HepG2 (cell line): ENCODE measurements around the gene TMEM131L. TPM values are rescaled to one million over a fixed set of nuclear protein-coding genes. Genes with fewer than 3 reads are reported as not detected.
A peak's percentile ranks its signal among the peaks of the same experiment; 100 is the strongest.

ENCODE experiments used
- ATAC-seq: fragments of 200-7000 bp; cut with Tn5 transposase; 3 replicates; pipeline ENCODE4 v1.9.1; 2020; ENCODE audit warnings: mild to moderate bottlenecking, moderate library complexity
- BruUV-seq: library from RNA; stranded (reverse); fragments of 400-500 nt; replicated peaks from 2 replicates; lab custom pipeline; 2021; lab: Mats Ljungman, UMichigan
- CTCF ChIA-PET: fragments of 300-600 bp; formaldehyde crosslinking; extraction: SDS; loops from one replicate; lab custom pipeline; 2021; ENCODE audit warnings: low total read pairs, inconsistent platforms, low intra/inter-chr PET ratio; lab: Yijun Ruan, JAX
- POLR2A ChIA-PET: fragments of 350-600 bp; sonication (Branson Sonifier 250); formaldehyde crosslinking; loops from one replicate; lab custom pipeline; 2020; ENCODE audit warnings: antibody characterized with exemption, inconsistent platforms; lab: Yijun Ruan, JAX
- DNase-seq: peaks from one replicate; pipeline ENCODE4 v3.0.0-alpha.2; 2015; ENCODE audit warnings: low spot score
- FAIRE-seq: peaks from 3 replicates; lab custom pipeline; 2011; peaks lifted over from hg19 to GRCh38; lab: Jason Lieb, UNC
- H2AFZ ChIP-seq: one replicate; pipeline ENCODE4 v1.6.1; 2011; ENCODE audit warnings: low read length, inconsistent platforms
- H3K27ac ChIP-seq: fragments of 300-600 bp; 3 replicates; pipeline ENCODE4 v1.8.0; 2011; ENCODE audit warnings: mixed run types, mild to moderate bottlenecking, mixed read lengths, low read length, inconsistent platforms; ENCODE audit not compliant: insufficient read depth; ENCODE audit errors: extremely low read length
- H3K27me3 ChIP-seq, 2 experiments: fragments of 200-600 bp in 1 of 2; 2 replicates in 1 of 2; 3 replicates in 1 of 2; pipeline versions ENCODE4 v1.6.0 to v1.8.0; 2011; ENCODE audit warnings: low read length in 2 of 2, mild to moderate bottlenecking in 2 of 2, moderate library complexity in 2 of 2, inconsistent platforms in 1 of 2; ENCODE audit not compliant: insufficient read depth in 2 of 2, control insufficient read depth in 1 of 2
- H3K36me3 ChIP-seq, 2 experiments: fragments of 200-600 bp in 1 of 2; replicated peaks in 1 of 2; 2 replicates in 1 of 2; 3 replicates in 1 of 2; pipeline versions ENCODE4 v1.5.1 to v1.8.0; 2011; ENCODE audit warnings: low read length in 2 of 2, inconsistent platforms in 1 of 2; ENCODE audit not compliant: insufficient read depth in 2 of 2, control insufficient read depth in 1 of 2
- H3K4me1 ChIP-seq: 2 replicates; pipeline ENCODE4 v1.5.1; 2012; ENCODE audit warnings: low read length, inconsistent platforms; ENCODE audit not compliant: insufficient read depth
- H3K4me2 ChIP-seq: 2 replicates; pipeline ENCODE4 v1.6.0; 2011; ENCODE audit warnings: low read depth, low read length, inconsistent platforms
- H3K4me3 ChIP-seq, 3 experiments: fragments of 200-600 bp in 1 of 3; sonication (generic), shearing (Covaris generic) in 1 of 3; replicated peaks in 1 of 3; 2 replicates each; pipeline ENCODE4 v1.5.1; 2011 to 2016; ENCODE audit warnings: low read length in 3 of 3, inconsistent platforms in 2 of 3, low read depth in 2 of 3, mild to moderate bottlenecking in 2 of 3, control low read depth in 1 of 3, mixed read lengths in 1 of 3; ENCODE audit not compliant: insufficient read depth in 1 of 3
- H3K79me2 ChIP-seq: one replicate; pipeline ENCODE4 v1.6.1; 2011; ENCODE audit warnings: low read length, inconsistent platforms; ENCODE audit not compliant: insufficient read depth
- H3K9ac ChIP-seq: 2 replicates; pipeline ENCODE4 v1.6.0; 2011; ENCODE audit warnings: mild to moderate bottlenecking, low read depth, low read length, inconsistent platforms; ENCODE audit not compliant: insufficient read depth
- H3K9me3 ChIP-seq: 2 replicates; pipeline ENCODE4 v1.5.1; 2012; ENCODE audit warnings: mild to moderate bottlenecking, low read length
- H4K20me1 ChIP-seq: 2 replicates; pipeline ENCODE4 v1.6.0; 2011; ENCODE audit warnings: inconsistent platforms, mild to moderate bottlenecking, low read length, moderate library complexity; ENCODE audit not compliant: insufficient read depth
- ARID3A ChIP-seq: IDR thresholded peaks from 2 replicates; pipeline ENCODE4 v1.6.1; 2012; ENCODE audit warnings: low read depth, low read length, improper control_type of control experiment
- FOXC1 ChIP-seq: sonication (generic); formaldehyde crosslinking; IDR thresholded peaks from 2 replicates; pipeline ENCODE4 v1.8.0; 2022; ENCODE audit warnings: mild to moderate bottlenecking, missing genetic modification reagents, borderline replicate concordance
- HDAC2 ChIP-seq: sonication (generic); formaldehyde crosslinking; IDR thresholded peaks from 2 replicates; pipeline ENCODE4 v1.4.0; 2020; ENCODE audit warnings: missing genetic modification reagents
- HHEX ChIP-seq: IDR thresholded peaks from 2 replicates; pipeline ENCODE4 v1.6.1; 2016; ENCODE audit warnings: control low read depth
- HNRNPLL ChIP-seq: fragments of 200-400 bp; formaldehyde crosslinking; IDR thresholded peaks from 2 replicates; pipeline ENCODE4 v1.6.1; 2017; ENCODE audit warnings: mild to moderate bottlenecking, low read depth, low read length; ENCODE audit not compliant: poor library complexity, severe bottlenecking
- KDM2A ChIP-seq: sonication (generic); formaldehyde crosslinking; IDR thresholded peaks from 2 replicates; pipeline ENCODE4 v1.4.0; 2020; ENCODE audit warnings: low read depth, missing genetic modification reagents, borderline replicate concordance
- KDM3A ChIP-seq: IDR thresholded peaks from 2 replicates; pipeline ENCODE4 v1.6.1; 2018; ENCODE audit warnings: low read depth, missing compliant biosample characterization
- KLF16 ChIP-seq, 2 experiments: sonication (generic) in 1 of 2; formaldehyde crosslinking in 1 of 2; IDR thresholded peaks; 2 replicates each; pipeline versions ENCODE4 v1.6.1 to v1.8.0; 2016 to 2023; ENCODE audit warnings: missing genetic modification reagents in 2 of 2, missing compliant biosample characterization in 1 of 2
- NR0B2 ChIP-seq: sonication (generic); formaldehyde crosslinking; IDR thresholded peaks from 2 replicates; pipeline ENCODE4 v1.4.0; 2020; ENCODE audit warnings: mild to moderate bottlenecking, missing genetic modification reagents
- RFXAP ChIP-seq: sonication (generic); formaldehyde crosslinking; IDR thresholded peaks from 2 replicates; pipeline ENCODE4 v1.4.0; 2020; ENCODE audit warnings: missing genetic modification reagents, borderline replicate concordance
- SETDB1 ChIP-seq: sonication (generic); formaldehyde crosslinking; IDR thresholded peaks from 2 replicates; pipeline ENCODE4 v1.5.1; 2020; ENCODE audit warnings: missing genetic modification reagents, mild to moderate bottlenecking, borderline replicate concordance
- ZNF468 ChIP-seq: sonication (generic); formaldehyde crosslinking; IDR thresholded peaks from 2 replicates; pipeline ENCODE4 v1.8.0; 2022; ENCODE audit warnings: mild to moderate bottlenecking, moderate library complexity, missing genetic modification reagents
- ZSCAN20 ChIP-seq: sonication (generic); formaldehyde crosslinking; IDR thresholded peaks from 2 replicates; pipeline ENCODE4 v1.4.0; 2020; ENCODE audit warnings: missing genetic modification reagents, mild to moderate bottlenecking, borderline replicate concordance
- ZSCAN25 ChIP-seq: sonication (generic); formaldehyde crosslinking; IDR thresholded peaks from 2 replicates; pipeline ENCODE4 v1.8.0; 2022; ENCODE audit warnings: mild to moderate bottlenecking, missing genetic modification reagents
- WGBS: methylation state at CpG from one replicate; pipeline ENCODE4 v1.1.6; 2017; ENCODE audit warnings: low lambda C conversion rate; 5-methylcytosine and 5-hydroxymethylcytosine counted together
- in situ Hi-C: cut with HindIII; loops from 2 replicates; pipeline ENCODE4 v1.10.0; 2017; ENCODE audit warnings: low pct_unique_long_range_greater_than_20kb; ENCODE audit not compliant: extremely low pct_ligation_motif_present
- intact Hi-C: fragments of 100-400 bp; cut with micrococcal nuclease; formaldehyde crosslinking; loops from one replicate; pipeline ENCODE4 v1.10.0; 2022; ENCODE audit not compliant: unreplicated experiment
- polyA plus RNA-seq, 8 experiments: library from polyadenylated mRNA; depleted of rRNA in 3 of 8; stranded (reverse) in 7 of 8; unstranded in 1 of 8; fragments of >200 nt; fragmentation: Illumina TruSeq in 4 of 8; extraction: Trizol in 4 of 8; gene quantifications; 2 replicates each; pipeline versions ENCODE4 v1.2.1 to v1.2.3, GENCODE V29; 2011 to 2016; ENCODE audit warnings: low read depth in 4 of 8, missing spikeins in 1 of 8, mixed read lengths in 1 of 8; ENCODE audit not compliant: insufficient read depth in 1 of 8
- total RNA-seq, 5 experiments: library from RNA; depleted of rRNA; stranded (reverse); fragments of >200 nt; fragmentation: Illumina TruSeq; extraction: Trizol; gene quantifications; 2 replicates each; pipeline ENCODE4 v1.2.3, GENCODE V29; 2016; ENCODE audit warnings: low read depth in 1 of 5
- TF ChIP-seq, protein P1 (sequence below): IDR thresholded peaks from 2 replicates; pipeline ENCODE4 v1.6.1; 2016; ENCODE audit warnings: missing compliant biosample characterization, missing genetic modification reagents, borderline replicate concordance

TMEM131L gene
- total and polyA plus RNA-seq, 2 of the 13 experiments (the other 11 are each of a cell fraction or from before 2014, with no cell fraction given): 2.2 to 4.5 TPM

DNA sequence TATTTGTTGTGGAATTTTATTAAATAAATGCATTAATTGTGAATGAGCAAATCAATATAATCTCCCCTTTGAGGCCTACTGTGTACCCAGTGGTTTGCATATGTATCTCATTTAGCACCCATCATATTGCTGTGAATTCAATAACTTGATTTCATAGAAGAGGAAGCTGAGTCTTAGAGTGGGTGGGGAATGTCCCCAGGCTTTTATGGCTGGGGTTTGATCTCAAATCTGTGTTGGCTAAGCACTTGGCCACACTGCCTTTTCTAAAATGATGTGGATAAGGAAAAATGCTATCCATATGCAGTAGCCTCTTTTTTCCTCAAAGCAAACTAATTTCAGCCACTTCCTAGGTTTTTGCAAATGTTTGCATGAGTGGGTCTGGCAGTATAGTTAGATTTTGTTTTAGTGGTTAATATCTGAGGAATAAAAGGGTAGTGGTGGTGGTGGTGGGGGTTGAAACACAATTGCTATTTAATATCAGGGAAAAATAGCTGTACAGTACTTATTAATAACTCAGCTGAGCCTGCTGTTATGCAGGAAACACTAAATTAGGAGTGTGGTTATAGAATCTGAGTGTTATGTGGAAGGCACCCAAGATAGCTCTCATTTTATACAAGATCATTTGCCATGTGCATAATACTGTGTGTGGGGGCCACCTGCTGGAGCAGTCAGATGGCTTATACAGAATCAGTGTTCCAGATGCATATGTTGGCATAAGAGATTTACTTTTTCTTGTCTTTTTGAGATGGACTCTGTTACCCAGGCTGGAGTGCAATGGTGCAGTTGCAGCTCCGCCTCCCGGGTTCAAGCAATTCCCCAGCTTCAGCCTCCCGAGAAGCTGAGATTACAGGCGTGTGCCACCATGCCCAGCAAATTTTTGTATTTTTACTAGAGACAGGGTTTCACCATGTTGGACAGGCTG, 108.0 kb downstream of the TMEM131L start (continued):
- TF ChIP-seq KLF16 (CRISPR knock-in tag; IDR thresholded peaks at IDR 0.05): no peak
- TF ChIP-seq HDAC2: peak; percentile 20; the same call in 1 of the 2 replicates
- peak; percentile 73; the same call in 1 of the 2 replicates for TF ChIP-seq ARID3A

DNA sequence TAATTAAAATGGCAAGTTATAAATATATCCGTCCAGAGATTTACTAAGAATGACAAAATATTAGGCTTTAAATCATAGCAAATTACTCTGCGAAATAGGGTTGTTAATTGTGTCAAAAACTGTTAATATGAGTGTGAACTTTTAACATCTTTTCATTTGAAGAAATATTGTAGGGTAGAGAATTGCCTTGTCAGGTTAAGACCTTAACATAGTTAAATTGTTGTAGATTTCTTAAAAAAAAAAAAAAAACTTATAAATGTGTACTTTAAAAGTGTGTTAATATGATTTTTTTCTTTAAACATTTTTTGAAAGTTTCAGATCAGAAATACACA, 110.2 kb downstream of the TMEM131L start:
- in situ Hi-C loops: loop anchor here (5.0 to 10.0 kb wide), 2 partner anchors 229 to 422 kb away; no protein-coding TSS in a partner anchor
- H3K36me3 ChIP-seq: no peaks in the 10 kb centered on the region
- TF ChIP-seq, protein P1, sequence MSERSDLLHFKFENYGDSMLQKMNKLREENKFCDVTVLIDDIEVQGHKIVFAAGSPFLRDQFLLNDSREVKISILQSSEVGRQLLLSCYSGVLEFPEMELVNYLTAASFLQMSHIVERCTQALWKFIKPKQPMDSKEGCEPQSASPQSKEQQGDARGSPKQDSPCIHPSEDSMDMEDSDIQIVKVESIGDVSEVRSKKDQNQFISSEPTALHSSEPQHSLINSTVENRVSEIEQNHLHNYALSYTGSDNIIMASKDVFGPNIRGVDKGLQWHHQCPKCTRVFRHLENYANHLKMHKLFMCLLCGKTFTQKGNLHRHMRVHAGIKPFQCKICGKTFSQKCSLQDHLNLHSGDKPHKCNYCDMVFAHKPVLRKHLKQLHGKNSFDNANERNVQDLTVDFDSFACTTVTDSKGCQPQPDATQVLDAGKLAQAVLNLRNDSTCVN (CRISPR knock-in tag): no peak
- no peak for TF ChIP-seq KDM3A (CRISPR knock-in tag)
- no peak for TF ChIP-seq HNRNPLL
- TF ChIP-seq NR0B2 (CRISPR knock-in tag): no peak
- TF ChIP-seq RFXAP (CRISPR knock-in tag): no peak
- no peak for TF ChIP-seq ZSCAN20 (CRISPR knock-in tag)
- no peak for TF ChIP-seq FOXC1 (CRISPR knock-in tag)
- TF ChIP-seq HHEX (CRISPR knock-in tag): no peak
- no peak for TF ChIP-seq KDM2A
- no peak for TF ChIP-seq ZNF468 (CRISPR knock-in tag)
- TF ChIP-seq SETDB1 (CRISPR knock-in tag): no peak
- TF ChIP-seq ZSCAN25 (CRISPR knock-in tag): no peak

More for the DNA sequence above, 110.2 kb downstream of the TMEM131L start:
- intact Hi-C loops: loop anchor here (1.0 to 10.0 kb wide), 2 partner anchors 232 to 372 kb away; partner anchors contain the start of genes MND1 and TRIM2
- no peak overlapping the region for H3K27ac ChIP-seq
- DNase-seq (no peak), FAIRE-seq (no peak), ATAC-seq (no peak)
- peaks cover 22% of the 10 kb centered on the region for H3K4me1 ChIP-seq
- H3K9me3 ChIP-seq: no peaks in the 10 kb centered on the region
- no peaks in the 10 kb centered on the region for H3K79me2 ChIP-seq
- no peak overlapping the region for H3K9ac ChIP-seq
- ChIA-PET POLR2A (no interaction called here), CTCF (interaction anchor here (0.9 to 3.9 kb wide), 4 partner anchors 143 to 258 kb away, joined by 3 to 31 read pairs (median 9); partner anchors contain the start of gene MND1)
- H3K4me2 ChIP-seq: no peak overlapping the region
- H2AFZ ChIP-seq: no peak overlapping the region
- BruUV-seq: no TSS peak
- no peaks in the 10 kb centered on the region for H4K20me1 ChIP-seq
- WGBS: 7% methylated on average over 2 of the region's 2 CpGs
- H3K27me3 ChIP-seq: no peaks in the 10 kb centered on the region
- no peak overlapping the region for H3K4me3 ChIP-seq
